Endodermal cell (in vitro differentiated cells): ENCODE measurements around the gene KEL. TPM values are rescaled to one million over a fixed set of nuclear protein-coding genes. Genes with fewer than 3 reads are reported as not detected.
A peak's percentile ranks its signal among the peaks of the same experiment; 100 is the strongest.

ENCODE experiments used
- DNase-seq: peaks from one replicate; pipeline ENCODE4 v3.0.0-alpha.2; 2017
- H3K27ac ChIP-seq: 2 replicates; pipeline ENCODE4 v1.5.1; 2013; ENCODE audit warnings: mild to moderate bottlenecking, low read depth, low read length, moderate library complexity
- H3K27me3 ChIP-seq: 2 replicates; pipeline ENCODE4 v1.6.1; 2013; ENCODE audit warnings: mild to moderate bottlenecking, low read length, moderate library complexity; ENCODE audit not compliant: insufficient read depth, control insufficient read depth, poor library complexity, severe bottlenecking
- H3K36me3 ChIP-seq: 2 replicates; pipeline ENCODE4 v1.7.0; 2013; ENCODE audit warnings: mild to moderate bottlenecking, low read length, moderate library complexity; ENCODE audit not compliant: control insufficient read depth, insufficient read depth
- H3K4me1 ChIP-seq: one replicate; pipeline ENCODE4 v1.7.0; 2013; ENCODE audit warnings: low read length; ENCODE audit not compliant: control insufficient read depth, insufficient read depth
- H3K4me3 ChIP-seq: 2 replicates; pipeline ENCODE4 v1.5.1; 2013; ENCODE audit warnings: mild to moderate bottlenecking, low read length, moderate library complexity
- H3K9ac ChIP-seq: 2 replicates; pipeline ENCODE4 v1.6.1; 2013; ENCODE audit warnings: mild to moderate bottlenecking, low read length, moderate library complexity; ENCODE audit not compliant: poor library complexity, severe bottlenecking; ENCODE audit errors: extremely low read depth
- H3K9me3 ChIP-seq: 2 replicates; pipeline ENCODE4 v1.6.1; 2013; ENCODE audit warnings: mild to moderate bottlenecking, low read length, moderate library complexity; ENCODE audit not compliant: control insufficient read depth
- H3K27ac Mint-ChIP-seq: 2 replicates; pipeline ENCODE4 v1.8.0; 2020; ENCODE audit warnings: mixed read lengths
- H3K27me3 Mint-ChIP-seq: 2 replicates; pipeline ENCODE4 v1.8.0; 2021; ENCODE audit warnings: mild to moderate bottlenecking, mixed read lengths; ENCODE audit not compliant: insufficient read depth
- H3K36me3 Mint-ChIP-seq: 2 replicates; pipeline ENCODE4 v1.8.0; 2020; ENCODE audit warnings: low read depth, mixed read lengths
- H3K4me1 Mint-ChIP-seq: 2 replicates; pipeline ENCODE4 v1.8.0; 2020; ENCODE audit warnings: mixed read lengths
- H3K4me3 Mint-ChIP-seq: 2 replicates; pipeline ENCODE4 v1.8.0; 2020; ENCODE audit warnings: mild to moderate bottlenecking, moderate library complexity, mixed read lengths
- H3K9me3 Mint-ChIP-seq: 2 replicates; pipeline ENCODE4 v1.8.0; 2020; ENCODE audit warnings: mild to moderate bottlenecking, mixed read lengths
- whole genome bisulfite sequencing, 2 experiments: methylation state at CpG; one replicate each; pipeline versions ENCODE4 v1.1.5 to v1.1.7; 2013; ENCODE audit warnings: missing lambda C conversion rate in 2 of 2, mixed read lengths in 1 of 2; ENCODE audit not compliant: insufficient coverage in 1 of 2, insufficient read length in 1 of 2; 5-methylcytosine and 5-hydroxymethylcytosine counted together
- total RNA-seq, 2 donors: library from RNA; stranded (reverse); fragmentation: NEBNext Ultra II Directional in 1 of 2; extraction: Animal tissue kit (Norgen Biotek cat#: 25700) in 1 of 2; gene quantifications; 2 replicates in 1 of 2; 3 replicates in 1 of 2; pipeline ENCODE4 v1.2.1, GENCODE V29; 2021
- TF ChIP-seq, protein P1 (sequence below): fragments of 200-600 bp; sonication (generic); conservative IDR thresholded peaks from 2 replicates; pipeline ENCODE4 v1.5.0; 2021; ENCODE audit warnings: antibody characterized with exemption, mild to moderate bottlenecking

The KEL gene
- total RNA-seq, 2 donors from 2014 or later = 79.4 to 86.0 TPM

DNA sequence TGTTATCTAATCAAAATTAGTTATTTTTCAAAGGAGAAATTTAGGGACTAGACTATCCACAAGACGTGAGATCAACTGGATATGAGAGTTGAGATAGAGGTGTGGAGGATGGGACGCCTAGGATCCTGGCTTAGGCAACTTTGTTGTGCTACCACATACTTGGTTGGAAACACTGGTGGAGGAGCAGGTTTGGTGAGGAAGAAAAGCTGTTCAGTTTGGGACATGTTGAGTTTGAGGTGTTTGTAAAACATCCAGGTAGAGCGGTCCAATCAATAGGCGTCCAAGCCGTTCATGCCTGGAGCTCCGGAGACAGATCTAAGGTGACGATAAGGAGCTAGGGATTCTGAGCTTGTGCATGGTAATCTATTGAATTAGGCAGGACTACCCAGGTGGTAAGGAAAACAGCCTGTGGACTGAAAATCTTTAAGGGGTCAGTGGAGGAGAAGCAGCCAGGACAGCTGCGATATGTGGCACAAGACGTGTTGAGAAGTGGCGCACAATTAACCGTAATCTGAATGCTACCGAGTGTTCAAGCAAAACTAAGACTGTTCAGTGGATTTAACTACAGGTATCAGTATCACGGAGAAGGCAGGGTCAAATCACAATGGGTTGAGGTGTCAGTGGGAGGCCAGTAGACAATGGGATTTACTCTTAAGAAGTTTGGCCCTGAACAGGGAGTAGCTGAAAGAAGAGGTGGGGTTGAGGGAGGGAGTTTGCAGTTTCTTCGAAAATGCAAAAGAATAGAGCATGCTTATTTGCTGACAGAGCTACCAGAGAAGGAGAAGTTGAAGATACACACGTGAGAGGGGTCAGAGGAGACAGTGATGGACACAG, 60.5 kb downstream of the KEL start:
- no peak overlapping the region for H3K27ac ChIP-seq
- Mint-ChIP-seq H3K9me3 (peaks cover 39% of the 10 kb centered on the region), H3K36me3 (no peaks in the 10 kb centered on the region), H3K27ac (peak overlapping the region; percentile 36), H3K4me3 (no peak overlapping the region), H3K4me1 (peaks cover 20% of the 10 kb centered on the region), H3K27me3 (peaks cover 22% of the 10 kb centered on the region)
- H3K4me3 ChIP-seq = no peak overlapping the region
- peaks cover 44% of the 10 kb centered on the region for H3K9me3 ChIP-seq
- 77 to 83% methylated on average over 15 of the region's 15 CpGs for WGBS, 2 experiments
- peak; percentile 43 for DNase-seq
- TF ChIP-seq, protein P1, sequence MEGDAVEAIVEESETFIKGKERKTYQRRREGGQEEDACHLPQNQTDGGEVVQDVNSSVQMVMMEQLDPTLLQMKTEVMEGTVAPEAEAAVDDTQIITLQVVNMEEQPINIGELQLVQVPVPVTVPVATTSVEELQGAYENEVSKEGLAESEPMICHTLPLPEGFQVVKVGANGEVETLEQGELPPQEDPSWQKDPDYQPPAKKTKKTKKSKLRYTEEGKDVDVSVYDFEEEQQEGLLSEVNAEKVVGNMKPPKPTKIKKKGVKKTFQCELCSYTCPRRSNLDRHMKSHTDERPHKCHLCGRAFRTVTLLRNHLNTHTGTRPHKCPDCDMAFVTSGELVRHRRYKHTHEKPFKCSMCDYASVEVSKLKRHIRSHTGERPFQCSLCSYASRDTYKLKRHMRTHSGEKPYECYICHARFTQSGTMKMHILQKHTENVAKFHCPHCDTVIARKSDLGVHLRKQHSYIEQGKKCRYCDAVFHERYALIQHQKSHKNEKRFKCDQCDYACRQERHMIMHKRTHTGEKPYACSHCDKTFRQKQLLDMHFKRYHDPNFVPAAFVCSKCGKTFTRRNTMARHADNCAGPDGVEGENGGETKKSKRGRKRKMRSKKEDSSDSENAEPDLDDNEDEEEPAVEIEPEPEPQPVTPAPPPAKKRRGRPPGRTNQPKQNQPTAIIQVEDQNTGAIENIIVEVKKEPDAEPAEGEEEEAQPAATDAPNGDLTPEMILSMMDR = no peak
- H3K27me3 ChIP-seq = peaks cover 9% of the 10 kb centered on the region
- H3K9ac ChIP-seq = no peak overlapping the region
- H3K4me1 ChIP-seq = no peaks in the 10 kb centered on the region
- H3K36me3 ChIP-seq = no peaks in the 10 kb centered on the region

DNA sequence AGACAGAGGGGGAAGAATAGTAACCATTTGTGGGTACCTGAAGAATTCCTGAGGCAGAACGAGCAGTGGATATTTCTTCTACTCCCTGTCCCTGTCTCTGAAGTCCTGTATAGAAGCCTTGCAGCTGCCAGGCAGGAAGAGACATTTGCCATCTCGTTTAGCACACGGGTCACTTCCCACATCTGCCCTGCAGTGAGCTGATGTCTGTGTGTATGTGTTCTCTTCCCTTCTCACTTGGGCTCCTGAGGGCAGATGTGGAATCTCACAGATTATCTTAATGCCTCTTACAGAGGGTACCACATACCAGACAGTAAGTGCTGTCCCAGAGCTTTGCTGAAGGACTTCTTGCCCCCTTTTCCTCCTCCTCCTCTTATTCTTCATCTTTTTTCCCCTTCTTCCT, 62.5 kb downstream of the KEL start:
- Mint-ChIP-seq H3K4me3 (no peak overlapping the region), H3K4me1 (peaks cover 29% of the 10 kb centered on the region), H3K27ac (no peak overlapping the region), H3K27me3 (peaks cover 25% of the 10 kb centered on the region), H3K36me3 (no peaks in the 10 kb centered on the region), H3K9me3 (peaks cover 24% of the 10 kb centered on the region)
- Histone ChIP-seq H3K9me3 (peaks cover 24% of the 10 kb centered on the region), H3K4me3 (no peak overlapping the region), H3K36me3 (no peaks in the 10 kb centered on the region), H3K27me3 (peaks cover 9% of the 10 kb centered on the region), H3K9ac (no peak overlapping the region), H3K4me1 (no peaks in the 10 kb centered on the region), H3K27ac (no peak overlapping the region)
- TF ChIP-seq, protein P1 = no peak
- WGBS, 2 experiments = 74 to 75% methylated on average over 3 of the region's 3 CpGs
- DNase-seq = peak; percentile 17

DNA sequence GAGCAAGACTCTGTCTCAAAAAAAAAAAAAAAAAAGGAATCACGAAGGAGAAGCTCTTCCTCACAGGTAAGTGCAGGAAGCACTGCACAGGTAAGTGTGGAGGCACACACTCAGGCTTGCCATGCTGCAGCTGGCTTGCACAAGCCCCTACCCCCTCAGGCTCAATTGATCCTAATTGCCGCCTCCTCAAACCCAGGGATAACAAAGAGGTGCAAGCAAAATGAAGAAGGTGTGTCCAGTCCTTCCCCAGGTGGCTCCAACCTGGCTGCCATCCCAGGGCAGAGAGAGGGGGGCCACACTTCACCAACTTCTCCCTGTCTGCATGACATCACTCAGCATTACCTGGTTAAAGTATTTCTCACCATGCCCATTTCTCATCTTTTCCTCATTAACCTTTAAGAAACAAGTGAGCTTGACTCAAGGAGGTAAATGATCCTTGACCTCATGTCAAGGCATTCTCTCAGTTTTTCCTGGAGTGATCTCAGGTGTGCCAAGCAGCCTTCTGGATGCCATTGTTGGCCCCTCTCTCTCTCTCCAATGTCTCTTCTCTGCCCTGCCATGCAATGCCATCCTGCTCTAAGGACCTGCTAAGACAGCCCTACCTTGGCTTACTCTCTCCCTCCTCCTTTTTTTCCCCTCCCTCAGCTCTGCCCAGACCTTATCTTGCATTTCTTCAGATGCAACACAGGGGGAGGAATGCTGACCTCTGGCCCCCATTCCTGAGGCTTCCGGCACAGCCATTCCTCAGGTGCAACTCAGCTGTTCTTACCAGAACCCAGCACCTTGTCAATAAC, 63.6 kb downstream of the KEL start:
- Histone ChIP-seq H3K27me3 (peaks cover 9% of the 10 kb centered on the region), H3K36me3 (no peaks in the 10 kb centered on the region), H3K4me1 (no peaks in the 10 kb centered on the region), H3K9ac (no peak overlapping the region), H3K27ac (no peak overlapping the region), H3K9me3 (peaks cover 14% of the 10 kb centered on the region), H3K4me3 (no peak overlapping the region)
- Mint-ChIP-seq H3K4me3 (no peak overlapping the region), H3K4me1 (peaks cover 29% of the 10 kb centered on the region), H3K9me3 (peaks cover 13% of the 10 kb centered on the region), H3K27me3 (peaks cover 32% of the 10 kb centered on the region), H3K36me3 (no peaks in the 10 kb centered on the region), H3K27ac (no peak overlapping the region)
- WGBS, 2 experiments = 84% methylated on average over 3 of the region's 3 CpGs; no CpG with 5 or more reads in 1 of the 2 experiments
- TF ChIP-seq, protein P1 = no peak
- DNase-seq = peak; percentile 39
